ENCODE measurements around the gene TPD52L1.
A peak's percentile ranks its signal among the peaks of the same experiment; 100 is the strongest.

The TPD52L1 gene

DNA sequence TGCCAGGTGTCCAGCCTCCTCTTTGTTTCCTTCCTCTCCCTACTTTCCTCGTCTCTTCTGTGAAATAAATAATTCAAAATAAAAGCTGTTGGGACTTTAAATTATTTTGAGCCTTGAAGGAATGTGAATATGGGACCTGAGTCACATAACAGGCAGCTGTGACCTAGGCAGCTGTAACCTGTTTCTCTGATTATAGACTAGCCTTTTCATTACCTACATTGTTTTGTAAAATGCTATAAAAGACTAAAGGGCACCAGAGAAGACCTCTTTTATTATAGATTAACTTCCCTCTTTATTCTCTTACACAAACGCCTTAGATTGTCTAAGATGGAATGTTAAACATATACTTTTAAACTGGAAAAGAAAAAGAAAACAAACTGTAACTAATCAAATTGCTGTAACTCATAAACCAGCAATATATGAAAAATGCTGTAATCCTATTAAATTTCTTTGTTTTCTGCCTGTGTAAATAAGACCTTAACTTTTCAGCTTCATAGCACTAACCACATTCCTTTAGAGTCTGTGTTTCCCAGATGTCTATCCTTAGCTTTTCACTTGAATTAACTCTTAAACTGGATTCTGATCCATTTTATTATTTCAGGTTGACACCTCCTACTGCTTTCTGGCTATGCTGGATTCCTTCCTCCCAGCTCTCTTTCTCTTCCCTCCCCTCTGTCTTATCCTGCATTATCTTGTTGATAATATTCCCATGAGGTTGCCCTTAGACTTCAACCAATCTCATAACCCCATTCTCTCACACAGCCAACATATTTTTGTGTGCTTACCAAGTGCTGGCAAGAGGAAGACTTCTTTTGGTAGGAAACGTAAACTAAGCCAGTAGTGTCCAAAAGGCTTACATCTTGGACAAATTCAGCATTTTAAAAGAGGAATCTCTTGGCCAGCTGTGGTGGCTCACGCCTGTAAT lies 69.2 kb downstream of the TPD52L1 start:
- Histone ChIP-seq H2BK15ac (ENCODE audit: low read depth, poor library complexity, severe bottlenecking) (no peak overlapping the region), H3K9ac (ENCODE audit: low read length) (no peak overlapping the region), H4K8ac (ENCODE audit: low read length) (no peak overlapping the region), H4K91ac (ENCODE audit: low read length) (no peak overlapping the region), H2BK5ac (ENCODE audit: low read depth, low read length, poor library complexity, severe bottlenecking) (no peak overlapping the region), H2AFZ (ENCODE audit: low read depth, low read length) (no peak overlapping the region), H2BK12ac (ENCODE audit: low read length in 2 of 2) (no peak overlapping the region), H2BK120ac (ENCODE audit: low read depth, low read length) (no peak overlapping the region), H3K27me3 (ENCODE audit: control insufficient read depth in 1 of 2, insufficient read depth in 1 of 2, low read length in 2 of 2) (no peaks in the 10 kb centered on the region), H2AK5ac (ENCODE audit: low read length, severe bottlenecking) (no peak overlapping the region), H3K23ac (ENCODE audit: low read length in 2 of 2) (no peak overlapping the region), H3K4me3 (ENCODE audit: insufficient read depth in 1 of 2, low read depth in 1 of 2, low read length in 2 of 2) (no peak overlapping the region), H3K4me1 (ENCODE audit: control insufficient read depth, insufficient read depth, low read depth, low read length) (peaks cover 14% of the 10 kb centered on the region), H3K79me1 (replicated peaks; ENCODE audit: low read length, poor library complexity, severe bottlenecking) (peaks cover 7% of the 10 kb centered on the region), H3K4me2 (ENCODE audit: low read length, poor library complexity, severe bottlenecking) (no peak overlapping the region), H3K9me3 (ENCODE audit: control insufficient read depth, low read length) (no peaks in the 10 kb centered on the region), H3K4ac (ENCODE audit: low read depth in 1 of 2, low read length in 2 of 2) (no peak overlapping the region), H3K18ac (ENCODE audit: low read depth in 1 of 2, low read length in 2 of 2) (no peak overlapping the region), H3K36me3 (ENCODE audit: control insufficient read depth in 1 of 2, insufficient read depth in 2 of 2, low read depth in 1 of 2, low read length in 2 of 2) (no peaks in the 10 kb centered on the region), H3K27ac (ENCODE audit: low read length, poor library complexity, severe bottlenecking) (peak overlapping the region; percentile 67), H3K14ac (ENCODE audit: low read length in 2 of 2) (no peak overlapping the region)
- no peak for DNase-seq
- WGBS = 96% methylated on average over 2 of the region's 4 CpGs

DNA sequence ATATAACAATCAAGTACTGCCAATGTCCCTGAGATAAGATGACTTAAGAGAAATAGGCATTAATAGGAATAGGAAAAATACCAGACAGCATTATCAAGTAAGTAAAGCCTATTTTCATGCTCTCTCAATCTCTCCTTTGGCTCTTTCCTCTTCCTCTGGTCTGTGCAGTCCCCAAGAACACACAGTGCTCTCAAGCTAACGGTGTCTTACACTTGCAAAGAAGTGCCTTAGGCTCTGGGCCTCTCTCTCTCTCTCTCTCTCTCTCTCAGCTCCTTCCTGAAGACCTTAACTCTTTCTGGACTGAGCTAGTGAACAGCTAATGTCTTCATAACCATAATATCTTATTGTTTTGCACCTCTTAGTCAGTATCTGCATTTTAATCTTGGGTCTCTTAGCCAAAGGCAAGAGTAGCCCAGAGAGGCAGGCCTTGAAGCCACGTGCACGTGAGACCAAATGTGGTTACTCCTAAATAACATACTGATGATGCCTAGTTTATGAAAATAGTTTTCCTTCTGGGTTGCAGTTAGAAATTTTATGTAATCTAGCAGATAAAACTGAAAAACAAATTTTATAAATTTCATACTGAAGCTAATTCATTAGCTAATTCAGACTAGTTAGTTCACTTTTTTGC lies 70.8 kb downstream of the TPD52L1 start:
- H3K14ac ChIP-seq (ENCODE audit: low read length in 2 of 2) = no peak overlapping the region
- WGBS = 69% methylated on average over 3 of the region's 3 CpGs
- H3K23ac ChIP-seq (ENCODE audit: low read length in 2 of 2) = no peak overlapping the region
- no peak overlapping the region for H4K91ac ChIP-seq (ENCODE audit: low read length)
- no peaks in the 10 kb centered on the region for H3K27me3 ChIP-seq (ENCODE audit: control insufficient read depth in 1 of 2, insufficient read depth in 1 of 2, low read length in 2 of 2)
- no peak overlapping the region for H3K4me2 ChIP-seq (ENCODE audit: low read length, poor library complexity, severe bottlenecking)
- H2BK120ac ChIP-seq (ENCODE audit: low read depth, low read length) = no peak overlapping the region
- H3K4me3 ChIP-seq (ENCODE audit: insufficient read depth in 1 of 2, low read depth in 1 of 2, low read length in 2 of 2) = no peak overlapping the region
- H3K4me1 ChIP-seq (ENCODE audit: control insufficient read depth, insufficient read depth, low read depth, low read length) = peaks cover 13% of the 10 kb centered on the region
- no peak overlapping the region for H2BK12ac ChIP-seq (ENCODE audit: low read length in 2 of 2)
- H3K18ac ChIP-seq (ENCODE audit: low read depth in 1 of 2, low read length in 2 of 2) = no peak overlapping the region
- no peak overlapping the region for H2BK5ac ChIP-seq (ENCODE audit: low read depth, low read length, poor library complexity, severe bottlenecking)
- no peak overlapping the region for H3K4ac ChIP-seq (ENCODE audit: low read depth in 1 of 2, low read length in 2 of 2)
- no peak overlapping the region for H3K9ac ChIP-seq (ENCODE audit: low read length)
- peaks cover 3% of the 10 kb centered on the region for H3K79me1 ChIP-seq (replicated peaks; ENCODE audit: low read length, poor library complexity, severe bottlenecking)
- no peak overlapping the region for H3K27ac ChIP-seq (ENCODE audit: low read length, poor library complexity, severe bottlenecking)
- H4K8ac ChIP-seq (ENCODE audit: low read length) = no peak overlapping the region
- DNase-seq = no peak
- no peak overlapping the region for H2AFZ ChIP-seq (ENCODE audit: low read depth, low read length)
- H2AK5ac ChIP-seq (ENCODE audit: low read length, severe bottlenecking) = no peak overlapping the region
- H3K36me3 ChIP-seq (ENCODE audit: control insufficient read depth in 1 of 2, insufficient read depth in 2 of 2, low read depth in 1 of 2, low read length in 2 of 2) = no peaks in the 10 kb centered on the region
- H3K9me3 ChIP-seq (ENCODE audit: control insufficient read depth, low read length) = no peaks in the 10 kb centered on the region
- H2BK15ac ChIP-seq (ENCODE audit: low read depth, poor library complexity, severe bottlenecking) = no peak overlapping the region

DNA sequence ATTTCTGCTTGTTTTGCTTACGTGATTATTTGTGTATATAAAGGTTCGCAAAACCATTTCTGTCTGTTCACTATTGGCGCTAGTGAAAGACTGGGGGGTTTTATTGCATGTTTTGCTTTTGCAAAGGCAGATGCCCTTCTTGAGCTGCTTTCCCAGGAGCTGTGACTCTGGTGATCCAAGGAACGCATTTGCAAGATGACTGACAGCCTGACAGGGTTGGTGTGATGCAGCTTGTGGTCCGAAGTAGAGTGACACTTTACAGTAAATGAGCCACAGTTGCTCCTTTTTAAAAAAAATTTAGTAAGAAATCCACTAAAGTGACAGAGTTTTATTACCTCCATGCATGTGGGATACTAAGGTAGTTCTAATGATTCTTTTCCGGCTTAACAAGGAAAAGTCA lies 73.7 kb downstream of the TPD52L1 start:
- no peak overlapping the region for H2BK5ac ChIP-seq (ENCODE audit: low read depth, low read length, poor library complexity, severe bottlenecking)
- H3K4me3 ChIP-seq (ENCODE audit: insufficient read depth in 1 of 2, low read depth in 1 of 2, low read length in 2 of 2) = no peak overlapping the region
- H2BK15ac ChIP-seq (ENCODE audit: low read depth, poor library complexity, severe bottlenecking) = no peak overlapping the region
- no peak overlapping the region for H3K4me2 ChIP-seq (ENCODE audit: low read length, poor library complexity, severe bottlenecking)
- DNase-seq = no peak
- 76% methylated on average over 4 of the region's 6 CpGs for WGBS
- H2AK5ac ChIP-seq (ENCODE audit: low read length, severe bottlenecking) = no peak overlapping the region
- H2BK12ac ChIP-seq (ENCODE audit: low read length in 2 of 2) = no peak overlapping the region
- no peaks in the 10 kb centered on the region for H3K27me3 ChIP-seq (ENCODE audit: control insufficient read depth in 1 of 2, insufficient read depth in 1 of 2, low read length in 2 of 2)
- no peak overlapping the region for H3K14ac ChIP-seq (ENCODE audit: low read length in 2 of 2)
- H4K8ac ChIP-seq (ENCODE audit: low read length) = no peak overlapping the region
- H3K4ac ChIP-seq (ENCODE audit: low read depth in 1 of 2, low read length in 2 of 2) = no peak overlapping the region
- H3K23ac ChIP-seq (ENCODE audit: low read length in 2 of 2) = no peak overlapping the region
- H3K36me3 ChIP-seq (ENCODE audit: control insufficient read depth in 1 of 2, insufficient read depth in 2 of 2, low read depth in 1 of 2, low read length in 2 of 2) = no peaks in the 10 kb centered on the region
- no peak overlapping the region for H2AFZ ChIP-seq (ENCODE audit: low read depth, low read length)
- H2BK120ac ChIP-seq (ENCODE audit: low read depth, low read length) = no peak overlapping the region
- no peak overlapping the region for H3K18ac ChIP-seq (ENCODE audit: low read depth in 1 of 2, low read length in 2 of 2)
- no peak overlapping the region for H3K27ac ChIP-seq (ENCODE audit: low read length, poor library complexity, severe bottlenecking)
- H3K9me3 ChIP-seq (ENCODE audit: control insufficient read depth, low read length) = no peaks in the 10 kb centered on the region
- H4K91ac ChIP-seq (ENCODE audit: low read length) = no peak overlapping the region
- peaks cover 3% of the 10 kb centered on the region for H3K4me1 ChIP-seq (ENCODE audit: control insufficient read depth, insufficient read depth, low read depth, low read length)
- peaks cover 3% of the 10 kb centered on the region for H3K79me1 ChIP-seq (replicated peaks; ENCODE audit: low read length, poor library complexity, severe bottlenecking)
- H3K9ac ChIP-seq (ENCODE audit: low read length) = no peak overlapping the region

DNA sequence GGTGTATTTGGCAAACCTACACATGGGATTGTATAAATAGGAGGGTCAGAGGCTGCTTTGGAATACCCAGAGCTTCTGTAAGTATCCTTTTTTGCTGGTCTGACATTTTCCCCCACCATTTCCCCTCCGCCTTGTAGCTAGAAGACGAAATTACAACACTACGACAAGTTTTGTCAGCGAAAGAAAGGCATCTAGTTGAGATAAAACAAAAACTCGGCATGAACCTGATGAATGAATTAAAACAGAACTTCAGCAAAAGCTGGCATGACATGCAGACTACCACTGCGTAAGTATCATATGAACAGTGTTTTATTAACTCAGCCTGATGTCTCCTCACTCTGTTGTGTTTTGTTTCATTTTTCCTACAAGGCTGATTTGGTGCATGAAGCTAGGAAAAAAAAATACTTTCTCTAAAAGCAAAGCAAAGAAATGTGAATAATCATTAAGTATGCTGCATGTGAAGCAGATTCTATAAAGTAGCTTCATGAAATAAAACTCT lies 75.5 kb downstream of the TPD52L1 start:
- H3K9me3 ChIP-seq (ENCODE audit: control insufficient read depth, low read length) = no peaks in the 10 kb centered on the region
- H3K36me3 ChIP-seq (ENCODE audit: control insufficient read depth in 1 of 2, insufficient read depth in 2 of 2, low read depth in 1 of 2, low read length in 2 of 2) = no peaks in the 10 kb centered on the region
- no peak overlapping the region for H3K4ac ChIP-seq (ENCODE audit: low read depth in 1 of 2, low read length in 2 of 2)
- H4K91ac ChIP-seq (ENCODE audit: low read length) = no peak overlapping the region
- DNase-seq = no peak
- no peak overlapping the region for H2AK5ac ChIP-seq (ENCODE audit: low read length, severe bottlenecking)
- H4K8ac ChIP-seq (ENCODE audit: low read length) = no peak overlapping the region
- H3K4me3 ChIP-seq (ENCODE audit: insufficient read depth in 1 of 2, low read depth in 1 of 2, low read length in 2 of 2) = peak overlapping the region in 1 of 2 experiments; percentile 25
- no peak overlapping the region for H3K18ac ChIP-seq (ENCODE audit: low read depth in 1 of 2, low read length in 2 of 2)
- H2BK5ac ChIP-seq (ENCODE audit: low read depth, low read length, poor library complexity, severe bottlenecking) = no peak overlapping the region
- peaks cover 1% of the 10 kb centered on the region for H3K4me1 ChIP-seq (ENCODE audit: control insufficient read depth, insufficient read depth, low read depth, low read length)
- H2AFZ ChIP-seq (ENCODE audit: low read depth, low read length) = no peak overlapping the region
- H3K14ac ChIP-seq (ENCODE audit: low read length in 2 of 2) = no peak overlapping the region
- H3K27ac ChIP-seq (ENCODE audit: low read length, poor library complexity, severe bottlenecking) = peak overlapping the region; percentile 45
- H3K9ac ChIP-seq (ENCODE audit: low read length) = peak overlapping the region; percentile 43
- H3K23ac ChIP-seq (ENCODE audit: low read length in 2 of 2) = no peak overlapping the region
- peak overlapping the region; percentile 27 for H3K4me2 ChIP-seq (ENCODE audit: low read length, poor library complexity, severe bottlenecking)
- no peaks in the 10 kb centered on the region for H3K27me3 ChIP-seq (ENCODE audit: control insufficient read depth in 1 of 2, insufficient read depth in 1 of 2, low read length in 2 of 2)
- H2BK12ac ChIP-seq (ENCODE audit: low read length in 2 of 2) = no peak overlapping the region
- H2BK15ac ChIP-seq (ENCODE audit: low read depth, poor library complexity, severe bottlenecking) = no peak overlapping the region
- peaks cover 3% of the 10 kb centered on the region for H3K79me1 ChIP-seq (replicated peaks; ENCODE audit: low read length, poor library complexity, severe bottlenecking)
- H2BK120ac ChIP-seq (ENCODE audit: low read depth, low read length) = no peak overlapping the region
- WGBS = 73% methylated on average over 5 of the region's 6 CpGs

Data from mesenchymal stem cell (in vitro differentiated cells and primary cell).